Measurements from ENCODE around the gene TSFM.
A peak's percentile ranks its signal among the peaks of the same experiment; 100 is the strongest.

TSFM gene

DNA sequence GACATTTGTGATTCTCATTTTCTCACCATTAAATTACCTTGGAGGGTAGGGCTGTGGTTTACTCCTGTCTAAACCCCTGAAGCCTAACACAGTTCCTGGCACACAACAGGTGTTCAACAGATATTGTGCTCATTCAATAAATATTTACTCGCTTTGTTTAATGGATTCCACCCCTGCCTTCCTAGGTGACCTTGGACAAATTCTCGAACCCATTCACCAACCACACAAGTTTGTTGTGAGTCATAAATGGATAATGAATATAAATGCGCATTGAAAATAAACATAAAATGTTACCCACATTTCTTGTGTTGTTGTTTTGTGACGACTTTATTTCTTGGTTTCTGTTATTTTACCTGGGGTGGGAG is 362 bp upstream of the TSFM start:
- no peak for DNase-seq

DNA sequence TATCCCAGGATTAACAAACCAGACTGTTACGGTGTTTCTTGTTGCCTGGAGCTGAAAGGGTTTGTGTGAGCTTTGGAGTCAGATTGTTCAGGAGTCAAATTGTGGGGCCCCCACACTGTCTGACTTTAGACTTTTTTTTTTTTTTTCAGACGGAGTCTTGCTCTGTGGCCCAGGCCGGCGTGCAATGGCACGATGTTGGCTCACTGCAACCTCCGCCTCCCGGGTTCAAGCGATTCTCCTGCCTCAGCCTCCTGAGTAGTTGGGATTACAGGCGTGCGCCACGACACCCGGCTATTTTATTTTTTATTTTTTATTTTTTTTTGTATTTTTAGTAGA is 847 bp downstream of the TSFM start:
- no peak for DNase-seq

- no peak for DNase-seq
Observed at GRCh38 chr12:57783861-57784260, 1.3 kb downstream of the TSFM start.

- no peak for DNase-seq
Observed at GRCh38 chr12:57793920-57794319, 11.3 kb downstream of the TSFM start.

DNA sequence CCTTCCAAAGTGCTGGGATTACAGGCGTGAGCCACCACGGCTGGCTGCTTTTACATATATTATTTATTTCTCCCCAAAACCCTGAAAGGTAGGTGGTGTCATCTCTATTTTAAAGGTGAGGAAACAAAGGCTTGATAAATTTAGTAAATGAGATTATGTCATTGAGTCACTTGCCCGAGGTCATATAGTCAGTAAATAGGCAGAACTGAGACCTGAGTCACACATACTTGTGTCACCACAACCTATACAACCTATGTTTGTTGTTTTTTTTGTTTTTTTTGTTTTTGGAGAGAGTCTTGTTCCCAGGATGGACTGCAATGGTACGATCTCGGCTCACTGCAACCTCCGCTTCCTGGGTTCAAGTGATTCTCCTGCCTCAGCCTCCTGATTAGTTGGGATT is 12.8 kb downstream of the TSFM start:
- DNase-seq = no peak

GRCh38 chr12:57796996-57797395 is 14.4 kb downstream of the TSFM start:
- DNase-seq = no peak

GRCh38 chr12:57797933-57798332 is 15.3 kb downstream of the TSFM start:
- no peak for DNase-seq

DNA sequence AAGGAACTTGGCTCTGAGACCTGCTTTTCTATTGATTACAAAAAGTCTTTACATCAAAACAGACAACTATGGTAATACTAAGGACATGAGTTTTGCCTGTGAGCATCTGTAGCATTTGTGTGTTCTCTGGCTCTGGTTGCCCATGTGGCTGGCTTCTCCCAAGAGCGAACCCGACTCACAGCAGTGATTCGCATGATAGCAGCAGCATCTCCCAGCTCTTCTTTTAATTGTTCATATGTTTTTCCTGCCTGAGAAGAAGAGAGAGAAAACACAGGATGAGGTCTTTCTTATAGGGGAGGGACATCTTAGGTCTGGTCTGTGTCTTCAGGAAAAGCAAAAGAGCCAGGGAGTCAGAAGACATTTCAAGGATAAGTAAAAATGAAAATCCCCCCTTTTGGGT is 18.4 kb downstream of the TSFM start:
- no peak for DNase-seq

- DNase-seq = no peak
Observed at GRCh38 chr12:57802607-57803006, 20.0 kb downstream of the TSFM start.

- DNase-seq = peak; percentile 24
Observed at GRCh38 chr12:57803319-57803893, 20.8 kb downstream of the TSFM start.

DNA sequence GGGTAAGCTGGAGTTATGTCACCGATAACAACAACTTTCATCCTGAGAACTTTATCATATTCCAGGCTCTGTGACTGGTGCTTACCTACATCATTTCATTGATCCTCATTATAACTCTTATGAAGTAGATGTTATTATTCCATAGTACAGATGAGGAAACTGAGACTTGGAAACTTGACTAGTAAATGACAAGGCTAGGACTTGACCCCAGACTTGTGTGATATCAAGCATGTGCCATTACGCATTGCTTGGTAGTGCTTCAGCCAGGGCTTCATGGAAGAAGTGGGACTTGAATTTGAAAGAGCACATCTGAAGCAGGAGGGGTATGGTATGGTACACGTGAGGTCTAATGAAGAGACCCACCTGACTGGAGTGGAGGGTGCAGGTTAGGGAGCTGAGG is 24.1 kb downstream of the TSFM start:
- no peak for DNase-seq

GRCh38 chr12:57807285-57807684 is 24.7 kb downstream of the TSFM start:
- DNase-seq = no peak

GRCh38 chr12:57808351-57808750 is 25.8 kb downstream of the TSFM start:
- no peak for DNase-seq

- no peak for DNase-seq
Observed at GRCh38 chr12:57809425-57809824, 26.8 kb downstream of the TSFM start.

- no peak for DNase-seq
Observed at GRCh38 chr12:57810450-57810849, 27.9 kb downstream of the TSFM start.

DNA sequence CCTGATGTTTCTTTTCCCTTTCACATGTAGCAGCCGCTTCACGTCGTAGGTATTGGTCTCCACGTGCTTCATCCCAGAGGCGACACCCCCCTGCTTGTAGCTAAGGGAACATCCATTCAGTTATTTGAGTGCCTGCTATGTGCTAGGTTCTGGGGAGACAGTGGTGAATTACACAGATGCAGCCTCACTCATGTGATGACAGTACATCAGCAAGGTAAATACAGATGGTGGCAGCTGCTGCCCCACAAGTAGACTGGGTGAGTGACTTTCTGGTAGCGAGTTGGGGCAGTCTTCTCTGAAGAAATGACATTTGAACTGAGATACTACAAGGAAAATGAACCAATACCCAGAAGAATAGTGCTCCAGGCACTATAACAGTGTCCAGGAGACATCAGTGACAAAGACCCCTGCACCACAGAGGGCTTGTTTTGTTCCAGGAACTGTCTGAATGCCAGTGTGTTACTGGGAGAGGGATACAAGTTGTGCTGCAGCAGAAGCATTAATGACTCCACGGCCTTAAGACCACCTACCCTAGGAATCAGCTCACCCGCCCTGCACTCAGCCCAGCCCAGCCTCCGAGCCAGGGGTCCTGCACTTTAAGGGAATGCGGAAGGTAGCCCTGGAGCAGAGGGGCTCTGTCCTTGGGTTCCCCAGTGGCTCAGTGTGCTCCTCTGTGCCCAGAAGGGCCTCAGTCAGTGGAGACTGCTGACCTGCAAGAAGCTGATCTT is 28.6 kb downstream of the TSFM start:
- DNase-seq = no peak

GRCh38 chr12:57813111-57813970 is 30.8 kb downstream of the TSFM start:
- DNase-seq = no peak

- DNase-seq = no peak
Observed at GRCh38 chr12:57813971-57814772, 31.6 kb downstream of the TSFM start.

DNA sequence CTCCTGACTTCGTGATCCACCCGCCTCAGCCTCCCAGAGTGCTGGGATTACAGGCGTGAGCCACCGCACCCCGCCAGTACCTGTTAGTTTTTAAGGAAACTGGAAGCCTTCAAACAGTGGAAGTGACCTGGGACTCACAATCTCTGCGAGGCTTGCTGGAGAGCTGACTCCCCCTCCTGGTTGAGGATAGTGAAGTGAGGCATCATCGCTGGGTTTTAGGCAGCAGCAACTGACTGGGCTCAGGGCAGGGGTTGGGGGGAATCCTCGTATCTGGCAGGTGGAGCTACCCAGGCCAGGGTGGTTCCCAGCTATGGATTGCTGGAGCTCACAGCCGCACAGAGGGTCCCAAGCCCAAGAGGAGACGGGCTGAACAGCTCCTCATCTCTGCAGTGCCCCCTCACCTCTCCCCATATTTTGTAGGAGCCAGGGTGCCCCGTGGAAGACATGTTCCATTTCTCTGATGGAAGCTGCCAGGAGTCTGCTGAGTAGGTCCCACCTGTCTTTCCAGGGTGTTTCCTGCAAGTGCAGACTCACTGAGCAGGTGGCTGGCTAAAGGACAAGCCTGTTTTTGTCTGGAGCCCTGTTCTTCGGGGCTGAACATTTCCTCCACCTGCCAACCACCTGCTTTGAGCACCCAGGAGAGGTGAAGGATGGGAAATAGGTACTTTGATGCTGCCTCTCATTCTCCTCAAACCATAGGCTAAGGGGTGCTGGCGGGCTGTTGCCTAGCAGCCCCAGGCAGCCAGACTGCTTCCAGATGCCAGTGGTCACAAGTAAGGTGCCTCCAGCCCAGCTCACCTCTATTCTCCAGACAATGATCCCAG is 32.8 kb downstream of the TSFM start:
- peak; percentile 83 for DNase-seq

DNA sequence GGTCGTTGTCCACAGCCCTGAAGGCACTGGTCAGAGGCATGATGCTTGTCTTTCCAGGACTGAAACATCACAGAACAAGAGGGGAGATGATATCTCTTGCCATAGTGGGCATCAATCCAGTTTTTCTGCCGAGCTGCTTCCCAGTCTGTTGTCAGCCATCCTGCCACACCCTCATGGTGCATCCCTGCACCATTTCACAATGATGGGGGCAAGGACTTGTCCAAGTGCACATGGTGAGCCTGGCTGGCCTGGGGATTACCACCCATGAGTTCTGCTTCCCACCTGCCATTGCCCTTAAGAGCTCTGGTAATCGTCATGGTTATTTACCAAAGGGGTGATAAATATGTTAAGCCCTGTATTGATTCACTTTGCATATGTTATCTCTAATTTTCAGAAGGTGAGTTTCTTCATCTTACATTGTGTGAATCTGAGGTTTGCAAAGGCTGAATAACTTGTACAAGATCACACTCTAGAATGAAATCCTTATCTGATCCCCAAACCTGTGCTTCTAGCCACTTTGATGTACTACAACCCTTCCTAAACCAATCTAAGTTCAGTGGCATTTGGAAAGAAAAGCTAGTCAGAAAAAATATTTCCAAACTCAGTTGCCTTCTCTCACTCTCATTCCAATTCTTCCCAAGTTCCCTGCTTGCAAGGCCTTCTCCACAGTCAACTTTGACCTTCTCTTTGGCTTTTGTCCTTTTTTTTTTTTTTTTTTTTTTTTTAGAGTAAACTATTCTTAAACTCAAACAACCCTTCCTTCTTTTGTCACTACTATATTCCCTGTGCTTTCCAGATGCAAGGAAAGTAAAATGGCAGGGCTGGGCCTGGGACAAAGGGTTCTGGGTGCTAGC is 33.6 kb downstream of the TSFM start:
- no peak for DNase-seq

- no peak for DNase-seq
Observed at GRCh38 chr12:57816855-57817151, 34.2 kb downstream of the TSFM start.
